CD4-positive, alpha-beta T cell treated with Interleukin-2 at 100 ng/mL for 4 hours (primary cell): ENCODE measurements around the gene ALDH18A1.
"Not testable (repeated sequence)": the region's sequence is repeated elsewhere in the genome, so short reads cannot be mapped to it uniquely, and the experiment has no call there.

Experiments used
- DNase-seq: peaks from one replicate; pipeline ENCODE4 v3.0.0-alpha.2; 2020; ENCODE audit warnings: low spot score

ALDH18A1 gene

DNA sequence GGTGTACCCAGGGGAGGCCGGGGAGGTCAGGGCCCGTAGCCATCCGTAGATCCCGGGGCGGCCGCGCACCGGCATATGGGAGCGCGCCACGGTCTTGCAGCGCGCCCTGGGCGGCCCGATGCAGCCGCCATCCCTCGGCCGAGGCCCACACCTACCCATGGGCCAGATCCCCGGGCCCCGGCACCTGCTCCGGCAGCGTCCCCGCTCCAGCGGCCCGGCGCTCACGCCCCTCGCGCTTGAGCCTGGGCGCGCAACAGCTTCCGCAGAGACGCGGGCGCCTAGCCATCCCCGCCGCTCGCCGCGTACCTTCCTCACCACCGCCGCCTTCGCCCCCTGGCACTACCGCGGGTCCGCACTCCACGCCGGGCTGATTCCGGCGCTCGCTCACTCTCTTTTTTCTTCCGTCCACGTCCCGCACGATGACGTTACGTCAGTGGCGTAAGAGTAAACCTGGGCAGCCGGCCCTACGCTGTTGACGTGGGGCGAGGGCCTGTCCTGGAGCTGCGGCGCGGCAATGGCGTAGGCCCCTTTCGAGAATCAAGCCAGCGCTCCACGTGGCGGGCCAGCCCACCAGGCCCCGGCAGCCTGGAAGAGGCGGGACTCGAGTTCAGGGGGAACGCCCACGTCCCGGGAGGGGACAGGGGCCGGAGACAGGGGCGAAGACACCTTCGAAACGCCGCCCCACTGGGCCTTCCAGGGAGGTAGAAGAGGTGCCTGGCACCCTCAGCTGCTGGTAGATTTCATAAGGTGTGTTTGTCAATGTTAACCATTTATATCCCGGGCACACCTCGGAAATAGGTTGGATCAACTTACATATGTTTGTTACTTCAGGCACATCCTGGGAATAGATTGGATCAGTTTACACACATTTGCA lies at the start of gene ALDH18A1:
ALDH18A1 (minus strand) TSS at position 421 of the 874 bp plus-strand sequence. CDS start 3,334 bp downstream, outside the sequence.
- DNase-seq: peak; percentile 93

DNA sequence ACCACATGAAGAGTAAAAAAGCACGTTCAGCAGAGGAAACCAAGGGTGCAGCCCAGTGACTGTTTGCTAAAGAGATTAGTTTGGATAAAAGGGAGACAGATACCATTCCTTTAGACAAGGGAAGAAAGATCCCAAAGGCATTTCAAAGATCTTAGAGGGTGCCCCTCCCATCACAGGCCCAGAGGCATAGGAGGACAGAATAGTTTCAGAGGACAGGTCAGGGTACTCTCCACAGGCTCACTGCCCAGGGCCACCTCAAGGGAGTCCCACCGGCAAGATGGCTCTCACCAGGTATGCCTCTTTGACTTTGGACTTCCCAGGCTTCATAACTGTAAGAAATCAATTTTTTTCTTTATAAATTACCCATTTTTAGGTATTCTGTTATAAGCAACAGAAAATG lies 41.9 kb upstream of the ALDH18A1 start:
- no peak for DNase-seq

DNA sequence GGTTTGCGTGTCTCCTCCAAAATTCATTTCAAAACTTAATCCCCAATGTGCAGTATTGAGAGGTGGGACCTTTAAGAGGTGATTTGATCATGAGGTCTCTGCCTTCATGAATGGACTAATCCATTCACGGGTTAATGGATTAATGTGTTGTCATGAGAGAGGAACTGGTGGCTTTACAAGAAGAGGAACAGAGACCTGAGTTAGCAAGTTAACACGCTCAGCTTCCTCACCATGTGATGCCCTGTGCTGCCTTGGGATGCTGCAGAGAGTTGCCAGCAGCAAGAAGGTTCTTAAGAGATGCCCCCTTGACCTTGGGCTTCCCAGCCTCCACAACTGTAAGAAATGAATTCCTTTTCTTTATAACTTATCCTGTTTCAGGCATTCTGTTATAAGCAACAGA lies 40.9 kb upstream of the ALDH18A1 start:
- peak; percentile 5 for DNase-seq

DNA sequence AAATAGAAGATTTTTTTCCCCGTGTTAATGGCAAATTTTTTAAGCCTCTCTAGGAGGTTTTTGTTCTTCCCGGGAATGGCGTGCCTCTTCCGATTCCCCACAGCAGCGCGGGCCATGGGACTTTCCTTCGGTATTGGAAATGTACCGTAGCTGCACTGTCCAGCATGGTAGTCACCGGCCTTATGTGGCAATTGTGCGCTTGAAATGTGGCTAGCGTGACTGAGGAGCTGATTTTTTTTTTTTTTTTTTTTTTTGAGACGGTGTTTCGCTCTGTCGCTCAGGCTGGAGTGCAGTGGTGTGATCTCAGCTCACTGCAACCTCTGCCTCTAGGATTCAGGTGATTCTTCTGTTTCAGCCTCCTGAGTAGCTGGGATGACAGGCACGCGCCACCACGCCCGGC lies 38.2 kb upstream of the ALDH18A1 start:
- no peak for DNase-seq

DNA sequence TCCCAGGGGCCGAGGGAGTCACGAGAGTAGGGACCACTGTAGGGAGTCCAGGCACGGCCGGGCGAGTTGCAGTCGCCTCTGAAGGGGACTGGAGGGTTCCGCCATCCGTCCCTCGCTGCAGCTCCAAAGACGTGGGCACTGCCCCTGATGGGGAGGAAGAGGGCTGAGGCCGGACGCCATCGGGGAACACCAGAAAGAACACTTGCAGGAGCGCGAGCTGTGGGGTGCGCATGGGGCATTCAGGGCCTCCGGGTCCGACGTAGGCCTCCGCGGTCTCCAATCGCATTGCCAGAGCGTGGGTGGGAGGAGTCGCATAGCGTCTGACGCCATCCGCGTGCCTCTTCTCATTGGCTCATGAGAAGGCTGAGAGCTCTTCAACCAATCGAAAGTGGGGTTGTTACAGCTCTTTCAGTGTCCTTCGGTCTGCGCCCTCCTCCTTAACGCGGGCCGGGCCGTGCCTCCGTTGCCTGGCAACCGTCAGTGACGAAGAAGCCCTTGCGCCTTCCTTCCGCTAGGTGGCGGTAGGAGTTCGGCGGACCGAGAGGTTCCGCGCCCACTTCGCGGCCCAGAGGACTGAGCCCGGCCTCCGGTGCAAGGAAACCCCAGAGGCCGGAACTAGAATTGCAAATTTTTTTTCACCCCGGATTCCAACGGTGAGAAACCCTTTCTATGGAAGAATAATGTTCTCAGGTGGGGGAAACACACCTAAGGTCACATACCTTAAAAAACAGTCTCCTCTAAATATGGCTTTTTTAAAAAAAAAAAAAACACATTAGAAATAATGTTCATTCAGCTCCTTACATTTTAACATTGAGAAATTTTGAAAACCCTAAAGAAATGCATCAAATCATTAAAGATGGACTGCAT lies 37.4 kb upstream of the ALDH18A1 start, which contains the start of gene TCTN3:
TCTN3 (minus strand) TSS at position 260 of the 867 bp plus-strand sequence; CDS start at position 232, 28 bp downstream.
- DNase-seq: peak; percentile 99

DNA sequence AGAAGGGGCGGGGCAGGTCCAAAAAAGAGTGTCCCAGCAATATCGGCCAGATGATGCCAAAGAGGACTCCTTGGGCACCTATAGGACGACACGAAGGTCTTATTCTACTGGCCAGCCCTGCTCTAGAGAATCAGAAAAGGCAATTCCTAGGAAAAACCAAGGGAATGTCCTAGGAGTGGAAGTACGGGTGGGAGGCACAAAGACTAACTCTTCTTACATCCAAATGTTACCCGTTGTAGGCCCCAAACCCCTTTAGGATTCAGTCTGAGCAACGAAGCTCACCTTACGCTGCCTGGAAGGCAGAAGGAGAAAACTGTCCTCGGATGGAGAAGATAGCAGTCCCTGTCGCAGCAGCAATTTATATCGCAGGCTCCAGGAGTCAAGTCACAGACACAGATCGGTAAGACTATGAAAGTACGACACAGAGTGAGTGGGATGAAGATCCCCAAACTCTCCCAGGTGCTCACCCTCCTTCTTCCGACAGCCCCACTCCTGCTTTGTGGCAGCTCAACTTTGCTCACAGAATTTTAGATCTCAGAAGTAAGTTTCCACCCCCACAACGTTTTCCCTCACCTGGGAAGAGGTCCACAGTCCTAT lies 36.7 kb upstream of the ALDH18A1 start:
- no peak for DNase-seq

DNA sequence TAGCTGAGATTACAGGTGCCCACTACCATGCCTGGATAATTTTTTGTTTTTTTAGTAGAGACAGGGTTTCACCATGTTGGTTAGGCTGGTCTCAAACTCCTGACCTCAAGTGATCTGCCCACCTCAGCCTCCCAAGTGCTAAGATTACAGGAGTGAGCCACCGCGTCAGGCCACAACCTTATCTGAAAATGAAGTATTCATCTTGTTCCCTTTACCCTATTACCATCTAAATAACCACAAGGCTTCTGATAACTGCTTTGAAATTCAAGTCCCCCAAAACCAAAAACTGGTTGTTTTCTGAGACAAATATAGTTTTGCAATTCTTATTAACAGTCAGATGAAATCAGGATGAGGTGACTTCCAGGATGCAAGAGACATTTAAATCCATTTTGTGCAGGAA lies 34.8 kb upstream of the ALDH18A1 start:
- no peak for DNase-seq

DNA sequence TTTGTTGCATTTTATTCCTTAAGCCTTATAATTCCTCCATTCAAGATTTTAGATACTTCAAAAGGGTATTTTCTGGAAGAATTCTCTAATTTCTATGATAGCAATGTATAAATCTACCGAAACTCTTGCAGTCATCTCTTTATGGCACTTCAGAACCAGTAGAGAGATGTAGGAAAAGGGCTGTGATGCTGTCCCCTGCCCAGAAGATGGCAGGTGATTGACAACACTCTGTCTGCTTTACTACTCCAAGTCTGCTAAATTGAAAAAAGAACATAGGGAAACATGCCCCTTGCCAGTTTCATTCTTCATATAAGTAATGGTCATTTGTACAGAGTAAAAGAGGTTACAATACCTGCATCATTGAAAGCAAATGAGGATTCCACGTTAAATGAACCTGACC lies 32.1 kb upstream of the ALDH18A1 start:
- no peak for DNase-seq

DNA sequence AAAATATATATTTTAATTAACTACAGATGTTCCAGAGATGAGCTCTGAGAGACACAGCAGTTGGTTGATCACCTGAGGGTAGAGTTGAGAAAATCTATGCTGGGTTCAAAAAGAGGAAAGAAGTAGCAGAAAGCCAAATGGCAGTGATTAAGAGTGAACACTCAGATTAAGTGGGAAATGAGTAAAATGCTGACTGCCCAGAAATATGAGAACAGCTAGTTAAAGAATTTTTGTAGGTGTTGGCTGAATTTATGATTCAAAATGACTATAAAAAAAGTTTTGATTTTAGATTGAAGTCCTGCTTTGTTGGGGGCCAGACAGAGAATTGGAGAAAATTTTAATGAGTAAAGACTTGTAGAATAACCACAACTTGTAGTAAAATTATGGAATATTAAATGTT lies 27.5 kb upstream of the ALDH18A1 start:
- DNase-seq: no peak

DNA sequence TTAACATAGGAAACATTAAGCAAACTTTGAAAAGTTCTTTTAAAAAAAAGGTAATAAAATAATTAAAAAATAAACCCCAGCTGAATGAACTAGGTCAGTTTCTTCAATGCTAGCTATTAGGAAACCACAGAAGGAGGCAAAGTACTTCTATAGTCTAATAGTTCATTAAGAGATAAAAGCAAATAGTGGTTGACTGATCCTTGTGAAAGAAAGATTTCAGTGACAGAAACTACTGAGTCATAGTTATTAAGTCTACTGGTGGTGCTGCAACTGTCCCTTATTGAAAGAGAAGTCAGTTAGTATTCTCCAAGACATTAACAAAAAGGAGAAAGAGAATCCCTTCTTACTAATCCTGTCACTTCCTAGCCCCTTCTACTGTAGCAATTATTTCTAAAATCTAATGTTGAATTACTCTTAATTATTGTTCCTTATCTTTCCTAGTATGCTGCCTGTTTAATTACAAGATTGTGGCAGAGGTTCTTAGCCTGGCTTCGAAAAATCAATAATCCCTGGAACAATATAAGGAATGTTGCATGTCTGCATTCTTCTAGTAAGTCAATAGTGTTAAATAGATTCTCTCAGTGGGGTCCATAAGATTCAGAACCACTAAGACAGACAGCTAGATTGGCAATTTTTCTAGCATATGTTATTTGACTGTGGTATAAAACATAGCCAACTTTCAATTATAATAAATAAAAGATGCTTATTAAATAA lies 19.0 kb upstream of the ALDH18A1 start:
- no peak for DNase-seq

DNA sequence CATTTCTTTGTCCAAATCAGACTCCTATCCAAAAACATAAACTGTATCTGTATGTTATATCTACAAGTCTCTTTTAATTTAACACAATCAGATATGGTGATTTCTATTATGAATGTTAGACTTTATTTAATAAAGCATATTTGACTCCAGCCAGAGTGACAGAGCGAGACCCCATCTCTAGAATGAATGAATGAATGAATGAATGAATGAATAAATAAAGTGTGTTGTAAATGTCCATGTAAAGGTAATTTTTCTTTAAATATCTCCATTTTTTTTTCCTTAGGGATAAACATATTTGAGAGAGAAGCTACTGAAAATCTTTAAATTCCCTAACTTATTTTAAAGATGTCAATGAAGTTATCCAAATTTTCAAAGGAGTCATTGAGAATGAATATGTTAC lies 18.1 kb upstream of the ALDH18A1 start:
- DNase-seq: no peak

DNA sequence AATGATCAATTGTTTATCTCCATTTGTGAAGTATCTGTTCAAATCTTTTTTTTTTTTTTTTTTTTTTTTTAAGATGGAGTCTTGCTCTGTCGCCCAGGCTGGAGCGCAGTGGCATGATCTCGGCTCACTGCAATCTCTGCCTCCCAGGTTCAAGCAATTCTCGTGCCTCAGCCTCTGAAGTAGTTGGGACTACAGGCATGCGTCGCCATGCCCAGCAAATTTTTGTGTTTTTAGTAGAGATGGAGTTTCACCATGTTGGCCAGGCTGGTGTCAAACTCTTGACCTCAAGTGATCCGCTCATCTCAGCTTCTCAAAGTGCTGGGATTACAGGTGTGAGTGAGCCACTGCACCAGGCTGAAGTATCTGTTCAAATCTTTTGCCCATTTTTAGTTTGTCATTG lies 16.1 kb upstream of the ALDH18A1 start:
- DNase-seq: not testable (repeated sequence)

DNA sequence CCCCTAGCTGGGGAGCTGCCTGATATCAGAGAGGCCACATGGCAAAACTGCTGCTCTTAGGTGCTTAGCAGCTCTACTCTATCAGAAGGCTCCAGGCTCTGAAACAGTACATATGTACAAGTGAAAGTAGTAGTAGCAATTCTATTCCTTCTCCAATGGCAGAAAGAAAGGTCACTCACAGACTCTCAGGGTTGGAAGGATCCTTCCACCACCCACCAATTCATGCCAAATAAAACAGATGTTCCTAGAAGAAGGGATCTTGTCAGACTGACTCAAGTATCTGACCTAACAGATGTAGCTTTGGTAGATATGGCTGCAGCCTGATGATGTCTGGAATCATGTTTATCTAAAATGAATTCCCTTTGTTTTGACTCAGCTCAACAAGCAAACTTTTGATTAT lies 8.0 kb upstream of the ALDH18A1 start:
- no peak for DNase-seq

DNA sequence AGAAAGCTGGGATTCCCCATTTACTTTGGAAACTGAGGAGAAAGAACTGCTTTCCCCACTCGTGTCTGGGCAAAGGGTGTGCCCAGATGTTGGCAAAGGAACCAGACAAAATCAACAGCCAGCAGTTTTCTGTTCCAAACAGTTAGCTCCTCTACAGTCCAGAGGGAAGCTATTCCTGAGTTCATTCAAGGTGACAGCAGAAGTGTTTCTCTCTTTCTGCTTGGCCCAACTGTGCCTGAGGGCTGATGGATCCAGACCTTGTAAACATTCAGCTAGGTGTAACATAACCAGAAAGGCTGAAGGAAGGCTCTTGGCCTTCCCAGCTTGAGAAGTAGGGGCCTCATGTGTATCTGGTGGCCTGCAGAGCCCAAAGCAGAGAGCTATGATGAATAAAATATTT lies 7.0 kb upstream of the ALDH18A1 start:
- DNase-seq: no peak

DNA sequence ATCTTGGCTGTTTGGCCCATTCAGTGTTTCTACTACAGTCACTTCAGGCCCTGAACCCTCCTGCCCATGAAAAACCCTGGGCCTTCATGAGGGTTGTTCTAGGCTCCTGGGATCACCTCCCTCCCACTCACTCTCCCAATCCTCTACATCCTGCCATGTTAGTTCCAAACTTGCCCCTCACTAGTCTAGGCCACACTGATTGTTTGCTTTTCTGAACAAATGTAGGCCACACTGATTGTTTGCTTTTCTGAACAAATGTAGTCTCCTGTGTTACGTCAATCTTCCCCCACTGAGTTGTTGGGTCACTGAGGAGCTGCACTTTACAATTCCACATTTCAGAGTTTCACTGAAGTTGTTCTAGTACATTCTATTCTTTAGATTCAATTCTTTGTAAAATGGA lies 5.3 kb upstream of the ALDH18A1 start:
- no peak for DNase-seq

DNA sequence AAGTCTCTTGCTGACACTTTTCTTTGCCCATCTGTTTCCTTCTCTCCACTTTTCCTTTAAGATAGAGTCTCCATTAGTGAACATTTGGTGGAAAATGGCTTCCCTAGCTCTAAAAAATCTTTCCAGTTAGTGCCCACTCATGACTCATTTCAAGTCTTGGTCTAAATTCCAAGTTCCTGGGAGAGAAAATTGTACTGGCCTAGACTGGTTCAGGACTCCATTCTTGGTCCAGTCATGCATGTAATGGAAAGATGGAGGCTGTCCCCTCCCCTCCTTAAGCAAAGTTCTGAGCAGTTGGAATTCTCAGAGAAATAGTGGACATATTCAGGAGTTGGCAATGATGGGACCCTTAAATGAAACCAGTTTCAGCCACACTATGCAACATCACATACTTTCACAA lies 3.8 kb upstream of the ALDH18A1 start:
- DNase-seq: no peak

DNA sequence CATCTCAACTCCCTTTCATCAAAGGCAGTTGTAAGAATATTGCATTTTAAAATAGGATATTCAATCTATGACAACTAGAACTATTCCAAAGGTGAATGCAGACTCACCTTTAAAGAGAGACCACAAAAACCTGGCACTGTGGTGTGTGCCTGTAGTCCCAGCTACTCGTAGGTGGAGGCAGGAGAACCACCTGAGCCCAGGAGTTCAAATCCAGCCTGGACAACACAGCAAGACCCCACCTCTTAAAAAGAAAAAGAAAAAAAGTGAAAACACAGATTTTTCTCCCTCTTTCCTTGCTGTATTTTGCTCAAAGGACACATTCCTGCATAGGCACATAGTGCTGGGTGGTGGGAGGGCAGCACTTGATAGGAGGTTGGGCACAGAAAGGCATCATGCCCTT lies 739 bp upstream of the ALDH18A1 start:
- DNase-seq: no peak

DNA sequence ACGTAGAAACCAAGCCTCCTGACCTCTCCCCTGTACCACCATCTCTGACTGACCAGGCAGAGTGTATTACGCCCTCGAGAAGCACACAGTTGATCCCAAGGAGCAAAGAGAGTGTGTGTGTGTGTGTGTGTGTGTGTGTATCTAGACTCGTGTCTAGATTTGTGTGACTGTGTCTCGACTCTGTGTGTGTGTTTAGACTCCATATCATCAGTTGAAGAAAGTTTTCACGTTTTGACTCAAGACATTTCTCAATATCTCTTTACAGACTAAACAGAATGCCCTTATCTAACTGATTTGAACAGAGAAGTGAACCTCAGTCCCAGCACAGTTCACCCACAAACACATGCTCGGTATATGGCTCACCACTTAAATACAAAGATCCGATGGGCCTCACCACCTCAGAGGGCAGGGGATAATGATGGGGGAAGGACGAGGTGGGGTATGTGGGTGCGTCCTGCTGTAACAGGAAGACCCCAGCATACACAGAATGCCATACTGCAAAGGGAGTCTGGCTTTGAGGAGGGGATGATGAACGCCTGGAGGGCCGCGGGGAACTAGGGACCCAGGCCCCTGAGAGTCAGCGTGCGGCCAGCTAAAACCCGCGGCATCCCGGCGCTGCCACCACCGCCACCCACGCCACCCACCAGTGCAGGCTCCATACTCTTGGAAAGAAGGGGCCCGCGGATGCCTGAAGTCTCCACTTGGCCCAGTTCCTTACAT lies 780 bp downstream of the ALDH18A1 start:
- peak; percentile 5 for DNase-seq

DNA sequence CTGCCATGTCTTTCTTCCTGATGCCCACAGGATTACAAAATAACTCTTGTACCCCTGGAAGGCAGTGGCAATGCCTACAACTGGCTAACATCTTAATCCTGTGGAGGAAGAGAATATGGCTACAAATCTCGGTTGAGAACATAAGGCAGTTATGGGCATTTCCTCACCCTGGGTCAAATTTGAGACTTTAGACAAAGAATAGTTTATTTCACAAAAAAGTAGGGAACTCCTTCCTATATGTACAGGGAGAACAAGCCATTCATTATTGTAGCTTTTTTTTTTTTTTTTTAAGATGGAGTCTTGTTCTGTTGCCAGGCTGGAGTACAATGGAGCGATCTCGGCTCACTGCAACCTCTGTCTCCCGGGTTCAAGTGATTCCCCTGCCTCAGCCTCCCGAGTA lies 2.6 kb downstream of the ALDH18A1 start:
- DNase-seq: no peak

DNA sequence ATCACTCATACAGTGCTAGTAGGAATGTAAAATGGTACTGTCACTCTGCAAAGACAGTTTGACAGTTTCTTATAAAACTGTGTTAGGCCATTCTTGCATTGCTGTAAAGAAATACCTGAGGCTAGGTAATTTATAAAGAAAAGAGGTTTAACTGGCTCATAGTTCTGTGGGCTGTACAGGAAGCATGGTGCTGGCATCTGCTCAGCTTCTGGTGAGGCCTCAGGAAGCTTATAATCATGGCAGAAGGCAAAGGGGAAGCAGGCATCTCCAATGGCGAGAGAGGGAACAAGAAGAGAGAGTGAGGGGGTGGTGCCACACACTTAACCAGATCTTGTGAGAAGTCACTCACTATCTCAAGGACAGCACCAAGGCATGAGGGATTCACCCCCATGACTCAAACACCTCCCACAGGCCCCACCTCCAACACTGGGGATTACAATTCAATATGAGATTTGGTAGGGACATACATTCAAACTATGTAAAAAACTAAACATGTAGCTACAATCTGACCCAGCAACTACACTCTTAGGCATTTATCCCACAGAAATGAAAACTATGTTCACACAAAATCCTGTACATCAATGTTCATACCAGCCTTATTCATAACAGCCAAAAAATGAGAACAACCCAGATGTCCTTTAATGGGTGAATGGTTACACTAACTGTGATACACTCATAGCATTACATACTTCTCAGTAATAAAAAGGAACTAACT lies 5.0 kb downstream of the ALDH18A1 start:
- no peak for DNase-seq

DNA sequence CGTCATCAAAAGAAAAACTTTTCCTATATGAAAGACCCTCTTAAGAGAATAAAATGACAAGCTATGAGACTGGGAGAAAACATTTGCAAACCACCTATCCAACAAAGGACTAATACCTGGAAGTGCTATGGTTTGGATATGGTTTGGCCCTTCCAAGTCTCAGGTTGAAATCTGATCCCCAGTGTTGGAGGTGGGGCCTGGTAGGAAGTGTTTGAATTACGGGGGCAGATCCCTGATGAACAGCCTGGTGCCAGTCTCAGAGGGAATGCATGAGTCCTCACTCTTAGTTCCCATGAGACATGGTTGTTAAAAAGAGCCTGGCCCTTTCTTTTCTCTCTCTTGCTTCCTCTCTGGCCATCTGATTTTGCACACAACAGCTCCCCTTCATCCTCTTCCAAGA lies 6.3 kb downstream of the ALDH18A1 start:
- no peak for DNase-seq
